H1 (cell line): ENCODE data around the gene FAM53A.

ENCODE experiments used
- CBX5 ChIP-seq: fragments of 300-800, 300-1000 bp; sonication (generic); IDR thresholded peaks from 2 replicates; pipeline ENCODE4 v1.7.1; 2016; ENCODE audit warnings: antibody characterized with exemption, low read length, low read depth
- CEBPB ChIP-seq: IDR thresholded peaks from 2 replicates; pipeline ENCODE4 v1.6.1; 2012; ENCODE audit warnings: low read depth, low read length
- CHD7 ChIP-seq: fragments of 300-600 bp; sonication (generic); IDR thresholded peaks from 2 replicates; pipeline ENCODE4 v1.7.1; 2012; ENCODE audit warnings: low read length, moderate library complexity, mild to moderate bottlenecking, inconsistent platforms; ENCODE audit not compliant: insufficient replicate concordance
- CTCF ChIP-seq, 3 experiments: IDR thresholded peaks; 1 replicate in 2 of 3; 2 replicates in 1 of 3; pipeline versions ENCODE4 v1.5.1 to v1.6.1; 2011; ENCODE audit warnings: low read length in 3 of 3, mild to moderate bottlenecking in 3 of 3, inconsistent platforms in 2 of 3, low read depth in 1 of 3, moderate library complexity in 1 of 3; ENCODE audit not compliant: insufficient read depth in 1 of 3; ENCODE audit errors: control extremely low read depth in 1 of 3
- EZH2 ChIP-seq: fragments of 200-600 bp; sonication (generic); IDR thresholded peaks from 2 replicates; pipeline ENCODE4 v1.7.1; 2012; ENCODE audit warnings: low read depth, mild to moderate bottlenecking, moderate library complexity, low read length, inconsistent platforms; ENCODE audit not compliant: severe bottlenecking
- GTF2F1 ChIP-seq: IDR thresholded peaks from 2 replicates; pipeline ENCODE4 v1.6.1; 2012; ENCODE audit warnings: low read depth, low read length, improper control_type of control experiment, borderline replicate concordance
- POLR2A ChIP-seq, 2 experiments: IDR thresholded peaks; 1 replicate in 1 of 2; 2 replicates in 1 of 2; pipeline ENCODE4 v1.6.1; 2011; ENCODE audit warnings: low read depth in 2 of 2, low read length in 2 of 2, mild to moderate bottlenecking in 2 of 2; ENCODE audit errors: control extremely low read depth in 1 of 2
- TAF1 ChIP-seq: IDR thresholded peaks from 2 replicates; pipeline ENCODE4 v1.6.1; 2011; ENCODE audit warnings: mild to moderate bottlenecking, low read depth, low read length
- TF ChIP-seq, protein P1 (sequence below): IDR thresholded peaks from 2 replicates; pipeline ENCODE4 v1.6.1; 2012; ENCODE audit warnings: inconsistent platforms
- TF ChIP-seq, protein P2 (sequence below): IDR thresholded peaks from 2 replicates; pipeline ENCODE4 v1.6.1; 2011; ENCODE audit warnings: low read depth, mild to moderate bottlenecking, low read length; ENCODE audit not compliant: insufficient read depth

DNA sequence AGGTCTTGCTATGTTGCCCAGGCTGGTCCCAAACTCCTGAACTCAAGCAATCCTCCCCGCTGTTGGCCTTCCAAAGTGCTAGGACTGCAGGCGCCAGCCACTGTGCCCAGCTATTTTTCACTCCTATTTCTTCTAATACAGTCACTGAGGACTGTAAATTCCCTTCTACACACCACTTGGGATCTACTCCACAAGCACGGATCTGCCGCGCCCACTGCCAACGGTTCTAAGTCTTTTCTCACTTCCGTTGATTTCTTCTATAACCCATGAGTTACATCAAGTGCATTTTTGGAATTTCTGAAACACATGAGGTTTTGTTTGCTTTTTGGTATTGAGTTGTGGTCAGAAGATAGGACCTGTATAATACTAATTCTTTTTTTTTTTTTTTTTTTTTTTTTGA lies 48.6 kb downstream of the FAM53A start:
- TF ChIP-seq TAF1 (no peak), GTF2F1 (no peak), CHD7 (no peak), CTCF (IDR thresholded peaks at IDR 0.05; ENCODE audit: control extremely low read depth in 1 of 3, insufficient read depth in 1 of 3, low read depth in 1 of 3, low read length in 3 of 3) (no peak), EZH2 (no peak), POLR2A (IDR thresholded peaks at IDR 0.05; ENCODE audit: control extremely low read depth in 1 of 2, low read depth in 2 of 2, low read length in 2 of 2) (no peak), CEBPB (no peak), CBX5 (no peak)
- TF ChIP-seq, protein P1, sequence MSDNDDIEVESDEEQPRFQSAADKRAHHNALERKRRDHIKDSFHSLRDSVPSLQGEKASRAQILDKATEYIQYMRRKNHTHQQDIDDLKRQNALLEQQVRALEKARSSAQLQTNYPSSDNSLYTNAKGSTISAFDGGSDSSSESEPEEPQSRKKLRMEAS, result no peak
- TF ChIP-seq, protein P2, sequence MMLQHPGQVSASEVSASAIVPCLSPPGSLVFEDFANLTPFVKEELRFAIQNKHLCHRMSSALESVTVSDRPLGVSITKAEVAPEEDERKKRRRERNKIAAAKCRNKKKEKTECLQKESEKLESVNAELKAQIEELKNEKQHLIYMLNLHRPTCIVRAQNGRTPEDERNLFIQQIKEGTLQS, result no peak
